ENCODE measurements around the gene RDX.

Gene RDX

GRCh38 chr11:110126936-110127335 lies 169.5 kb downstream of the RDX start:
- DNase-seq: no peak

GRCh38 chr11:110125632-110126031 lies 170.8 kb downstream of the RDX start:
- no peak for DNase-seq
